Activated T-cell treated with anti-CD3 and anti-CD28 coated beads for 1 hour (primary cell): ENCODE measurements around the gene GPATCH4.
"Not testable (repeated sequence)": the region's sequence is repeated elsewhere in the genome, so short reads cannot be mapped to it uniquely, and the experiment has no call there.

ENCODE experiments used
- DNase-seq: peaks from one replicate; pipeline ENCODE4 v3.0.0-alpha.2; 2020; ENCODE audit warnings: low read depth

GPATCH4 gene

DNA sequence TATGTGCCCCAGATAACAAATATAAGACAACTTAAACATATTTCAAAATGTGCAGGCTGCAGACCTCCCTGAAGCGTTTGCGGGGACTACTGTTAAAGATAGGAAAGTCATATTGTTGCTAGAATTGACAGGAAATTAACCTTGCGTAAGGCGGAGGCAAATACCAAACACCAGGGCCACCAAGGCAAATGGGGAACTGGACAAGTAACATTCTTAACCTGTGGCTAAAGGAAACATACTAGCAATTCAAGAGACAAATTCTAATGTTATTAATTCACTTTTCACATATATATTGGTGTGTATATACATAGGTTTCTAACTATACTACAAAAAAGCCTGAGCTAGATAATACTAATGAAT is 24.8 kb upstream of the GPATCH4 start:
- DNase-seq = no peak

DNA sequence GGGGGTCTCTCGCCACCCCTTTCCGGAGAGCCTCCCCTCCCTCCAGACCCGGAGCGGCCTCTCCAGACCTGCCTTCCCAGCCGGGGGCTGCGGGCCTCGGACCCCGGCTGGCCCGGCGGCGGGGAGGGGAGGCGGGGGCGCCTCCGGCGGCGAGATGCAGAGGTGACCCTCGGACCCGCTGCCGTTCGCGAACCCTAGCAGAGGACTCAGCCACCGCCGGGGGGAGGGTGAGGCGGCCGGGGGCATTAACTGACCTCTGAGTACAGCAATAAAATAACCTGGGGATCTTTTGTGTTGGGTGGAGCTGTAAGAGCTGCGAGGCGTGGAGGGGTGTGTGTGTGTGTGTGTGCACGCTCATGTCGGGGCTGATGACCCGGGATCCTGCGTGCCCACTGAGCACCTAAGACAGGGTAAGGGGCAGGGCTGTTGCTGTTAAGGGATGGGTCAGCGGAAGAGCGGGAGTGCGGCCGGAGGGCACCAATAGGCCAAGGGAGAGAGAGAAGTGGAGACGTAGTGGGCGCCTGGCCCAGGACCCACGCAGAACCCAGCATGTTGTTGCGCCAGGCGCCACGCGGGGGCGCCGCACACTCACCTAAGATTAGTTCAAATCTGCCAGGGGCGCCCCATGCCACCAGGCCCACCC is 24.3 kb upstream of the GPATCH4 start:
- peak; percentile 73 for DNase-seq

DNA sequence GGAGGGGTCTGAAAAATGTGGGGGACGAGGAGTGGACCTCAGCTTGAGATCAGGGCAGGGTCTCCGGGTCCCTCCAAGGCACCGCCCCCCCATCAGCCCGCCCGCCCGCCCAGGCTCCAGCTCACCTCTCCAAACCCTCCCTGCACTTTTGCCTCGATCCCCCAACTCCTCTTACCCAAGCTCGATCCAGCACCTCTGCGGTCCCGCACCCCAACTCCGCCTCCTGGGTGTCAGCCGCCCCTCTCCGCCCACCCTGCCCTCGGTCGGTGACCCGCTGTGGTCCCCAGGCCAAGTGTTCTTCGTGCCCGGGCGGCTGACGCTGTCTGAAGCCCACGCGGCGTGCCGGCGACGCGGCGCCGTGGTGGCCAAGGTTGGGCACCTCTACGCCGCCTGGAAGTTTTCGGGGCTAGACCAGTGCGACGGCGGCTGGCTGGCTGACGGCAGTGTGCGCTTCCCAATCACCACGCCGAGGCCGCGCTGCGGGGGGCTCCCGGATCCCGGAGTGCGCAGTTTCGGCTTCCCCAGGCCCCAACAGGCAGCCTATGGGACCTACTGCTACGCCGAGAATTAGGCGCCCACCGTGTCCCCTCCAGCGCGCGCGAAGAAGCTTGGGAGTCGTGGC is 23.6 kb upstream of the GPATCH4 start:
- no peak for DNase-seq

- no peak for DNase-seq
Measured at GRCh38 chr1:156623946-156624813, 22.9 kb upstream of the GPATCH4 start.

DNA sequence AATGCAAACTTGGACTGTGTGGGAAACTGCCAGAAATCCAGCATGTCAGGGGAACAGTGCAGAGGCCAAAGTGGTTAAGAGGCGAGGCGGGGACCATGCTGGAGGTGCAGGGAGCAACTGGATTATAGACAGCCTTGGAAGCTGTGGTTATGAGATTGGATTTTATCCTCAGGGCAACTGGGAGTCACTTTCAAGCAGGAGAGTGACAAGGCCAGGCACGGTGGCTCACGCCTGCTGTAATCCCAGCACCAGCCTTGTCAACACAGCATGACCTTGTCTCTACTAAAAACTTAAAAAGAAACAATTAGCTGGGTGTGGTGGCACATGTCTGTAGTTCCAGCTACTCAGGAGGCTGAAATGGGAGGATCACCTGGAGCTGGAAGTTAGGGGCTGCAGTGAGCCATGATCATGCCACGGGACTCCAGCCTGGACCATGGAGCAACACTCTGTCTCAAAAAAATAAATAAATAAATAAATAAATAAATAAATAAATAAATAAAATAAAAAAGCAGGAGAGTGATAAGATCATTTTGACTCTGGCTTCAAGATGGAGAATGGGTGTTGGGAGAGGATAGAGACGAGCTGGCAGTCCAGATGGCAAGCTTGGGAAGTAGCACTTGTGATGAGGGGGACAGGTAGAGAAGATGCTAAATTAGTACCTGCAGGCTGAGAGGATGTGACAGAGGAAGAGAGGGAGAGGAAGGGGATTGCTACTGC is 21.5 kb upstream of the GPATCH4 start:
- no peak for DNase-seq

DNA sequence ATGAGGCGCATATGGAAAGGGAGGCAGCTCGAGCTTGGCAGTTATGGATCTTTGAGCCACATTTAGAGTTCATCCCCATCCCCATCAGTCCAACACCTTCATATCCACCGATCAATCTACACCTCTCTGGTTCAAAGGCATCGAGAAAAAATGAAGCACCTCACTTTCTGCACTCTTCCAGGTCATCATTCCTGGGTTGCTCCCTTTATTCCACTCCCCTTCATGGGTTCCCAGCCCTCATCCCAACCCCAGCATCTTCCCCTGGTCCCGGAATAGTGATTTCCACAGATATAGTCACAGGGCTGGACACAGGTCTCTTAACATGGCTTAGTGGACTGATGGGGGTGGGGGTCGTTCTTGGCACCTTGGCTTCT is 18.3 kb upstream of the GPATCH4 start:
- DNase-seq = no peak

- DNase-seq = no peak
Measured at GRCh38 chr1:156618853-156619581, 17.7 kb upstream of the GPATCH4 start, which contains the start of gene HAPLN2. Gene HAPLN2 (plus strand): TSS chr1:156619415. CDS start chr1:156623491, 4,076 bp downstream.

DNA sequence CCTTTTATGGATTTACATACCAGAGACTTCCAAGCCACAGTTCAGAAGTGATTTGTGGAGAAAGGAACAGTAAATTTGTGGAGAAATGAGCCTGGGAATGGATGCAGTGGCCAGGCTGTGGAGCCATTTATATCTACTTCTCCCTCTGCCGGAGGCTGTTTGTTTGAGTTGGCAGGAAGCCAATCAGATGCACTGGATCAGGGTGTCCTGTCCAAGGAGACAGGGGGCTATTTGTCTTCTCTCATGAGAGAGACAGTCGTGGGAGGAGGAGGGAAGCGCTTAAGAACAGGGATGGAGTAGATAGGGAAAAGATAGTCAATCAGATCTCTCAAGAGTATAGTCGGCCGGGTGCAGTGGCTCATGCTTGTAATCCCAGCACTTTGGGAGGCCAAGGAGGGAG is 15.2 kb upstream of the GPATCH4 start:
- DNase-seq = no peak

DNA sequence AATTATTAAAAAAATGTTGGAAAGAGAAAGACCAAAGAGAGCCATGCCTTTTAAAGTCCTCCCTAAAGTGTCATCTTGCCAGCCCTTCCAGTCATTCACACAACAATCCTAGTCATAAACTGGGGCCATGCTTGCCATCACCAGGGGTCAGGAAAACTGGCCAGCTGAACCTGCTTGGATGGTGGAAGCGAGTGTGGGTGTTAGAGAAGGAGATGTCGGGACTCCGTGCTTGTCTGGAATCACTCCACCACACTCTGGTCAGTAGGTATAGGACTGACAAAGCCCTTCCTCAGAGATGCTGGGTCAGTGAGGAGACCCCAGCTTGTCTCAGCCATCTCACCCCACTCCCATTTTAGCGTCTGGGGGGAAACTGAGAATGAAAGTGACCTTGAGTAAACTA is 14.7 kb upstream of the GPATCH4 start:
- no peak for DNase-seq

- no peak for DNase-seq
Measured at GRCh38 chr1:156612666-156613065, 11.4 kb upstream of the GPATCH4 start.

- not testable (repeated sequence) for DNase-seq
Measured at GRCh38 chr1:156610072-156610471, 8.8 kb upstream of the GPATCH4 start.

DNA sequence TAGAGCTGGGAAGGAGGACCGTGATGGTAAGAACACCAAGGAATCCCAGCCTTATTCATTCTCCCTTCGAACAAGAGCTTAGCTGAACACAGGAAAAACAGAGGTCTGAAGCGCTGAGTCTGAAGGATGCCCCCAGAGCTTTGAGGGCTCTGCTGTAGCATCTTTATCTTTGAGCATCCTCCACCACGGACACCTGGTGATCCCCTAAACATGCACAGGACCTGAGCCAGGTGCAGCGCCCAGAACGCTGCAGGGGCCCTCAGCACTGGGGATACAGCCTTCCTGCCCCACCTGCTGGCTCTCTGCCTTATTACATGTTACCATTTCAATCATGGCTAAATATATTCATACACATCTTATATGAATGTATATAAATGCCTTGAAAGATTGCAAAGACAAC is 7.7 kb upstream of the GPATCH4 start:
- peak; percentile 49 for DNase-seq

GRCh38 chr1:156608036-156608674 is 6.9 kb upstream of the GPATCH4 start:
- DNase-seq = peak; percentile 37

DNA sequence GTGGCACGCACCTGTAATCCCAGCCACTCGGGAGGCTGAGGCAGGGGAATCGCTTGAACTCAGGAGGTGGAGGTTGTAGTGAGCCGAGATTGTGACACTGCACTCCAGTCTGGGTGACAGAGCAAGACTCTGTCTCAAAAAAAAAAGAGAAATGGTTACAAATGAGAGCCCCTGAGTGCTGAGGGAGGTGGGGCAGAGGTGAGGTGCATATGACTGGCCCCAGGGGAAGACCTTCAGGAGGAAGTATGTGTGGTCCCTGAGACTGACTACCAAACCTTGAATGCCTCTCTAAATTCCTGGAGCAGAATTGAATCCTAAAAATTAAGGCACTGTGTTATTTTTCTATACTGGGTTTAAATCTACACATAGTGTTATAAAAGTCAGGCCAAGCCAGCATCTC is 6.1 kb upstream of the GPATCH4 start:
- DNase-seq = not testable (repeated sequence)

DNA sequence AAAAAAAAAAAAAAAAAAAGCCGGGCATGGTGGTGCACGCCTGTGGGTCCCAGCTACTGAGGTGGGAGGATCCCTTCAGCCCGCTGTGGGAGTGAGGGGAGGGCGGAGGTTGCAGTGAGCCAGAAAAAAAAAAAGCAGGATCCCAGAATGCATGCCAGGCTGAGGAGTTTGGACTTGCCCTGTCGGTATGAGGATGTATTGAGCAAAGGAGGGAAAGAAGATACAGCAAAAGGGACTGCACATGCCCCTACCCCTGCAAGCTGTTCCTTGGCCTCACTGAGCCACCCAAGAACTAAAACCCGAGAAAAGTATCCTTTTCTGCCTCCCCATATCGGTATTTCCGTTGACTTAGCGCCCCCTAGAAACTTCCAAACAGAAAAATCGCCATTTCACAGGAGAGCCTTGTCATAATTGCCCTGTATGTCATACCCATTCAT is 1.3 kb upstream of the GPATCH4 start:
- no peak for DNase-seq

DNA sequence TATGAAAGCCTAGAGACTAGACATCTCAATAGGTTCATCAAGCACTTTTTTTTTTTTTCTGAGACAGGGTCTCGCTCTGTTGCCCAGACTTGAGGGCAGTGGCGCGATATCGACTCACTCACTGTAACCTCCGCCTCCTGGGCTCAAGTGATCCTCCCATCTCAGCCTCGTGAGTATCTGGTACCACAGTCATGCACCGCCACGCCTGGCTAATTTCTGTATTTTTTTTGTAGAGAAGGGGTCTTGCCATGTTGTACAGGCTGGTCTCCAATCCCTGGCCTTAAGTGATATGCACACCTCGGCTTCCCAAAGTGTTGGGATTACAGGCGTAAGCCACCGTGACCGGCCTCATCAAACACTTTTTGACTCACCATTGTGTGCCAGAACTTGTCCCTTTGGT is 613 bp upstream of the GPATCH4 start:
- no peak for DNase-seq

DNA sequence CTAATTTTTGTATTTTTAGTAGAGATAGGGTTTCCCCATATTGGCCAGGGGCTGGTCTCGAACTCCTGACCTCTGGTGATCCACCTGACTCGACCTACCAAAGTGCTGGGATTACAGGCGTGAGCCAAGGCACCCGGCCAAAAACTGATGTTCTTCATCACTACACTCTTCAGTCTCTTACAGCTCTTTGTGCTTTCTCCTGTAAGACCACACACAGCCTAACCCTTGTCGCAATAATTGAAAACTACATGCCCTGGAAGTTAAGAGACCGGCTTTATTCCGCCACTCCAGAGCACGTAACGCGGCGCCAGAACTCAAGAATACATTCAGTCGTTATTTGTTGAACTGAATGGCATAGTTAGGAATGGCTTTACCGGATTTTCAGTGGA is 552 bp downstream of the GPATCH4 start:
- no peak for DNase-seq

DNA sequence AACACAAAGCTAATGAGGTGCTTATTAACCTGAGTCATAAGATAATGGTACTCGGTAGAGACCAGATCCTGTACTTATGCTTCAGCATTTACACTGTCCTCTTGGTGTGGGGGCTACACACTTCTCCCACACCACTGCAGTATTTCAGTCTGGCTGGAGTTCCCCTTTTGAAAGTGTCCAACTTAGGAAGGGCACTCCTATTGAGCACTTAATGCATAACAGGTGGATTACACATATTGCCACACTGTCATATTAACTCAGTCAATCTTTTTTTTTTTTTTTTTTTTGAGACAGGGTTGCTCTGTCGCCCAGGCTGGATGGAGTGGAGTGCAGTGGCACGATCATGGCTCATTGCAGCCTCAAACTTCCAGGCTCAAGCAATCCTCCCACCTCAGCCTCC is 1.5 kb downstream of the GPATCH4 start:
- no peak for DNase-seq

GRCh38 chr1:156598731-156599432 is 2.4 kb downstream of the GPATCH4 start:
- no peak for DNase-seq

DNA sequence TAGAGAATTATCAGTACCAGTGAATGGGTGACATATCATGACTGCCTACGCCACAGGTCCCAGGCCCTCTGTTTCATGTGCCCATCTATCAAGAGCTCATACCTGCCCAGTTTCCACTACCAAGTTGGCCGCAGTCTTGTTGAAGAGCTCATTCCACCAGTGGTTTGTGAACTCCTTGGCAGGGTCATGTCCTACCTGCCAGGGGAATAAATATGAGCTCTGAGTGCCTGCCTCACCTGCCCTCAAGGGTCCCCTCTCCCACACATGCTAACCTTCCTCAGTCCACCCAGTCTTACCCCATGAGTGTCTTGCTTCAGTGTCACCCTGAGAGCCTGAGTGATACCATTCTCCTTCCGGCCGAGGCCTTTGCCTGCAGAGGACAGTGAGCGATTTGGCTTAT is 3.2 kb downstream of the GPATCH4 start:
- DNase-seq = no peak

DNA sequence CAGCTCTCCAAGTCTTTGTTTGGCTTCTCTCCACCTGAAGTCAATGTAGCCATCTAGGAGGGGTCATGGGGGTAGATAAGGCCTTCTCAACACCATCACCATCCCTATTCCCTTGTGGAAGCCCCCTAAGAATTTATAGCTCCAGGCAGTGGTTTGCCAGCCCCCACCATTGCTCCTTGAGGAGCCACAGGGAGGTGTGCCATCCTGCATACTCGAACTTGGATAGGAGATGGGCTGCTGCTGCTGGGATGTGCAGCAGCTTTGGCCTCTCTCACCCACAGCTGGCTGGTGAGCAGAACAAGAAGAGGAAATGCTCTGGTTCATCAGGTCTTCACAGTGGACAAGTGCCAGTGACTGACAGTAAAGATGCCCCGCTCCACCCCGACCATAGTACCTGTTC is 4.9 kb downstream of the GPATCH4 start:
- no peak for DNase-seq
